Measurements from ENCODE around the gene HDAC1.

The HDAC1 gene

DNA sequence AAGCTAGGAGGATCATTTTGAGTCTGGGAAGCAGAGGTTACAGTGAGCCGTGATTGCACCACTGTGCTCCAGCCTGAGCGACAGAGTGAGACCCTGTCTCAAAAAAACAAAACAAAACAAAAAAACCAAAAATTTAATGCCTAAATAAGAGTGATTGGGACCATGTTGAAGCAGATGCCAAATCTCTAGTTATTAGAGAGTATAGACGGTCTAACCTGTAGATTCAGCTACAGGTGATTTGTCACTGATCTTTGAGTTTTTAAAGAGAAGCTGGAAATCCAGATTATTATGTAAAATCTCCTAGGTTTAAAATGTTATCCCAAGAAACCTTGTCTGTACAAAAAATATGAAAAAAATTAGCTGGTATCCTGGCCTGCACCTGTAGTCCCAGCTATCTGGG, 11.5 kb downstream of the HDAC1 start:
- no peak for DNase-seq (ENCODE audit: low spot score)
- TF ChIP-seq, protein P1, sequence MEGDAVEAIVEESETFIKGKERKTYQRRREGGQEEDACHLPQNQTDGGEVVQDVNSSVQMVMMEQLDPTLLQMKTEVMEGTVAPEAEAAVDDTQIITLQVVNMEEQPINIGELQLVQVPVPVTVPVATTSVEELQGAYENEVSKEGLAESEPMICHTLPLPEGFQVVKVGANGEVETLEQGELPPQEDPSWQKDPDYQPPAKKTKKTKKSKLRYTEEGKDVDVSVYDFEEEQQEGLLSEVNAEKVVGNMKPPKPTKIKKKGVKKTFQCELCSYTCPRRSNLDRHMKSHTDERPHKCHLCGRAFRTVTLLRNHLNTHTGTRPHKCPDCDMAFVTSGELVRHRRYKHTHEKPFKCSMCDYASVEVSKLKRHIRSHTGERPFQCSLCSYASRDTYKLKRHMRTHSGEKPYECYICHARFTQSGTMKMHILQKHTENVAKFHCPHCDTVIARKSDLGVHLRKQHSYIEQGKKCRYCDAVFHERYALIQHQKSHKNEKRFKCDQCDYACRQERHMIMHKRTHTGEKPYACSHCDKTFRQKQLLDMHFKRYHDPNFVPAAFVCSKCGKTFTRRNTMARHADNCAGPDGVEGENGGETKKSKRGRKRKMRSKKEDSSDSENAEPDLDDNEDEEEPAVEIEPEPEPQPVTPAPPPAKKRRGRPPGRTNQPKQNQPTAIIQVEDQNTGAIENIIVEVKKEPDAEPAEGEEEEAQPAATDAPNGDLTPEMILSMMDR (IDR thresholded peaks at IDR 0.05): no peak
- H3K27ac ChIP-seq: no peak overlapping the region
- no peak overlapping the region for H3K4me3 ChIP-seq

DNA sequence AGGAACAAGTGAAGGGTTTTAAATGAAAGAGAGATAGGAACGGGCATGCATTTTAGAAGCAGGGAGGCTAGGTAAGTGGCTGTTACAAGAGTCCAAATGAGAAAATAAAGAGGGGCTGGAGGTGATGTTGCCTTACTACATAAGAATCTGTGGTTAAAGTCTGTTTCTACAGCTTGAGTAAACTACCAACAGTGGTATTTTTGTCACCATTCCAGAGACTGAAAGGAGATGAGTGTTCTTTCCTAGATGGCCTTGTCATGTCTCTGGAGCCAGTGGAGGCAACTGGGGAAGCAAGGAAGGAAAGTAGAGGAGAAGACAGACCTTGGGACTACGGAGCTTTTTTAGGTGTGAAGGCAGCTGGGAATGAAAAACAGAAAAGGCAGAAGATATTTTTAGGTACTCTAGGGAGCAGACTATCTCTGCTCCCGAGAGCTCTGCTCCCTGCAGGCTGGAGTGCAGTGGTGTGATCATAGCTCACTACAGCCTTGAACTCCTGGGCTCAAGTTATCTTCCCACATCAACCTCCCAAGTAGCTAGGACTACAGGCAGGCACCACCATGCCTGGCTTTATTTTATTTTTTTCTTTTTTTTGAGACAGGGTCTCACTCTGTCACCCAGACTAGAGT, 12.2 kb downstream of the HDAC1 start:
- TF ChIP-seq, protein P1 (IDR thresholded peaks at IDR 0.05): no peak
- Histone ChIP-seq H3K4me3 (no peak overlapping the region), H3K27ac (no peak overlapping the region)
- DNase-seq (ENCODE audit: low spot score): no peak

DNA sequence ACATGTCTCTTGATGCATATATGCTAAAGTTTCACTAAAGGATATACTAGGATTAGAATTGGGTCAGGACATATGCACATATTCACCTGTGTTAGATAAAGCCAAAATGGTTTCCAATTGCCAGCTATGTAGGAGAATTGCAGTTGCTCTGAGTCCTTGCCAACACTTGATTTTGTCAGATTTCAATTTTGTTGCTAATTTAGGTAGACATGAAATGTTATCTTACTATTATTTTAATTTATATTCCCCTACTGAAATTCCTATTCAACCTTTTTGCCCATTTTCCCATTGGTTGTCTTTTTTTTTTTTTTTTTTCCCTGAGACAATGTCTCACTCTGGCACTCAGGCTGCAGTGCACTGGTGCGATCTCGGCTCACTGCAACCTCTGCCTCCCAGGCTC, 13.4 kb downstream of the HDAC1 start:
- Histone ChIP-seq H3K27ac (no peak overlapping the region), H3K4me3 (no peak overlapping the region)
- no peak for DNase-seq (ENCODE audit: low spot score)
- TF ChIP-seq, protein P1 (IDR thresholded peaks at IDR 0.05): no peak

DNA sequence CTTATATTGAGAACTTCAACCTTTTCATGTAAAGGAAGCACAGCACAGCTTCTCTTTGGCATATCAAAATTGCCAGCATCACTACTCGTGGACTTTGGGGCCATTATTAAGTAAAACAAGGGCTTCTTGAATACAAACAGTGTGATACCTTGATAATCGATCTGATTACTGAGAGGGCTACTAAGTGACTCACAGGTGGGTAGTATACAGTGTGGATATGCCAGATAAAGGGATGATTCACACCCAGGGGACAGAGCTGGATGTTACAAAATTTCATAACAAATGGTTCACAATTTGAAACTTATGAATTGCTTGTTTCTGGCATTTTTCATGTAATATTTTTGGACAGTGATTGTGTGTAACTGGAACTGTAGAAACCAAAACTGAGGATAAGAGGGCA, 15.4 kb downstream of the HDAC1 start:
- DNase-seq (ENCODE audit: low spot score): no peak
- Histone ChIP-seq H3K4me3 (no peak overlapping the region), H3K27ac (no peak overlapping the region)

DNA sequence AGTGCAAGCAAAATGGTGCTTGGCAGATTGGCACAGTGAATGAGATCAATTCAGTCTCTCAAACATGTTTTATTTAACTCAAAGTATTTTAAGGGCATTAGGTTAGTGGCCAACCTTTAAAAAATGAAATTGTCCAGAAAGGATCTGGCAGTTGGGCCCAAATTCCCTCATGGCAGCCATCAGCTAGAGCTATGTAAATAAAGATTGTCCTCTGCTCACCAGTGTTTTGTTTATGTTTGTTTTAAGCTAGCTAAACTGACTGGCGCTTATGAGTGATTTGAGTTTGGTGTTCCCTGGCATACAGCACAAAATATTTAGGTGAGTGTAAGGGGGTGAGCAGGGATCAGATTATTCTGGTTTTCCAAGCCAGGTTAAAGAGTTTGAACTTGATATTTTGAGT, 18.1 kb downstream of the HDAC1 start:
- TF ChIP-seq, protein P1 (IDR thresholded peaks at IDR 0.05): no peak
- Histone ChIP-seq H3K27ac (no peak overlapping the region), H3K4me3 (no peak overlapping the region)
- DNase-seq (ENCODE audit: low spot score): no peak

More for the DNA sequence above, 15.4 kb downstream of the HDAC1 start:
- TF ChIP-seq, protein P1 (IDR thresholded peaks at IDR 0.05): no peak

DNA sequence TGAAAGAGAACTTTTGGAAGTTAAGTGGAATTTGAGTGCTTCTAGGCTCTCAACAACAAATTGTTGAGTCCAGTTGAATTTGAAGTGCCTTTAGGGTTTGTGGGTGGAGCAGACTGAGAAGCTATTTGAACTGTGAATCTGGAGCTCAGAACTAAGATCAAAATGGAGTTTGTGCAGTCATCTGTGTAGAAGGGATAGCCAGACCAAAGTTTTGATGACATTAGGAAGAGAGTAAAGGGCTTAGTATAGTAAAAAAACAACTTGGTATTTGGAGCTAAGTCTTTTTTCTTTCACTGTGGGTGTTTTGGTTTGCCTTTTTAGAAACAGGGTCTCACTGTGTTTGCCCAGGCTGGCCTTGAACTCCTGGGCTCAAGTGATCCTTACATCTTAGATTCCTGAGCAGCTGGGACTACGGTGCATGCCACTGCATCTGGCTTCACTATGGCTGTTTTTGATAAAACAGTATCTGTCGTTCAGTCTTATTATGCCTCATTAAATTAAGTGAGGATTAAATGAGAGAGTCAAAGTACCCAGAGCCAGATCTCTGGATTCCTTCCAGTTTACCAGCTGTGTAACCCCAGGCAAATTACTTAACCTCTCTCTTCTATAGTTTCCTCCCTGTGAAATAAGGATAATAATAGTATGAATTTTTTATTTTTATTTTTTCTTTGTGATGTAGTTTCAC, 20.0 kb downstream of the HDAC1 start:
- TF ChIP-seq, protein P1 (IDR thresholded peaks at IDR 0.05): no peak
- Histone ChIP-seq H3K4me3 (no peak overlapping the region), H3K27ac (no peak overlapping the region)
- DNase-seq (ENCODE audit: low spot score): no peak

DNA sequence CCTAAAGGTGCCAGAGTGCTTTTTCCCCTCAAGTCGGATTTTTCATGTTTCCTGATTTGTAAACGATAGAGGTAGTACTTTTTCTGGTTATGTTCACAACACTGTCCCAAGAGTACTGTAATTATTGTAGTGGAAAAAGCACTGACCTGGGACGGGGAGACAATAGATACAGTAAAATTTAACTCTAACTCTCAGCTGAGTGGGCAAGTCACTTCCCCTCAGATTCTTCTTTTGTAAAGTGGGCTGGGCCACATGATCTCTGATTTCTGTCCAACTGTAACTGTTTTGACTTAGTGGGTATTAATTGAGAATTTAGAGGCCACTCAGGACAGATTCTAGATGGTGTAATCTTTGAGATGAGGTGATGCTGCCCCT, 25.0 kb downstream of the HDAC1 start:
- no peak for DNase-seq (ENCODE audit: low spot score)
- TF ChIP-seq, protein P1 (IDR thresholded peaks at IDR 0.05): no peak
- Histone ChIP-seq H3K27ac (no peak overlapping the region), H3K4me3 (no peak overlapping the region)
